Liver (tissue), 9 donors: ENCODE measurements around the gene RACGAP1. TPM values are rescaled to one million over a fixed set of nuclear protein-coding genes. Genes with fewer than 3 reads are reported as not detected.
A peak's percentile ranks its signal among the peaks of the same experiment; 100 is the strongest.

Experiments used
- DNase-seq: peaks from one replicate; pipeline ENCODE4 v3.0.0-alpha.2; 2017; ENCODE audit warnings: low spot score
- H3K27ac ChIP-seq, 2 donors: one replicate each; pipeline ENCODE4 v1.7.0; 2013; ENCODE audit warnings: inconsistent platforms in 2 of 2, low read length in 2 of 2, control low read depth in 1 of 2, low read depth in 1 of 2, mild to moderate bottlenecking in 1 of 2
- H3K27me3 ChIP-seq, 4 donors: one replicate each; pipeline versions ENCODE4 v1.6.1 to v1.7.0; 2013; ENCODE audit warnings: low read length in 3 of 4, inconsistent platforms in 1 of 4, mild to moderate bottlenecking in 1 of 4, moderate library complexity in 1 of 4; ENCODE audit not compliant: control insufficient read depth in 4 of 4, insufficient read depth in 4 of 4
- H3K36me3 ChIP-seq, 4 donors: one replicate each; pipeline versions ENCODE4 v1.6.1 to v1.7.0; 2013; ENCODE audit warnings: low read length in 3 of 4, mild to moderate bottlenecking in 3 of 4, low read depth in 1 of 4, moderate library complexity in 1 of 4; ENCODE audit not compliant: control insufficient read depth in 4 of 4, insufficient read depth in 3 of 4
- H3K4me1 ChIP-seq, 4 donors: one replicate each; pipeline versions ENCODE4 v1.6.1 to v1.7.0; 2013; ENCODE audit warnings: low read length in 3 of 4, mild to moderate bottlenecking in 3 of 4, moderate library complexity in 1 of 4; ENCODE audit not compliant: control insufficient read depth in 4 of 4, insufficient read depth in 4 of 4
- H3K4me3 ChIP-seq, 3 donors: one replicate each; pipeline versions ENCODE4 v1.6.1 to v1.7.0; 2013; ENCODE audit warnings: low read length in 3 of 3, control low read depth in 1 of 3, low read depth in 1 of 3, mild to moderate bottlenecking in 1 of 3
- H3K9ac ChIP-seq, 2 donors: one replicate each; pipeline ENCODE4 v1.7.0; 2013; ENCODE audit warnings: low read length in 2 of 2, mild to moderate bottlenecking in 2 of 2, moderate library complexity in 2 of 2, control low read depth in 1 of 2, low read depth in 1 of 2
- H3K9me3 ChIP-seq, 4 donors: one replicate each; pipeline versions ENCODE4 v1.6.1 to v1.7.0; 2013; ENCODE audit warnings: low read length in 3 of 4; ENCODE audit not compliant: control insufficient read depth in 4 of 4
- CTCF ChIP-seq: fragments of 150-350 bp; IDR thresholded peaks from 2 replicates; pipeline ENCODE4 v1.5.1; 2017; ENCODE audit warnings: improper control_type of control experiment, low read depth, low read length; ENCODE audit not compliant: missing input control
- EGR1 ChIP-seq, 2 donors: IDR thresholded peaks; 2 replicates each; pipeline ENCODE4 v1.6.1; 2016 to 2018; ENCODE audit warnings: antibody characterized with exemption in 2 of 2, low read depth in 2 of 2
- FOXA1 ChIP-seq: IDR thresholded peaks from 2 replicates; pipeline ENCODE4 v1.6.1; 2016; ENCODE audit warnings: antibody characterized with exemption
- FOXA2 ChIP-seq: IDR thresholded peaks from 2 replicates; pipeline ENCODE4 v1.6.1; 2016; ENCODE audit warnings: antibody characterized with exemption
- GABPA ChIP-seq, 2 donors: IDR thresholded peaks in 1 of 2; conservative IDR thresholded peaks in 1 of 2; 2 replicates each; pipeline ENCODE4 v1.6.1; 2016; ENCODE audit warnings: antibody characterized with exemption in 2 of 2, mild to moderate bottlenecking in 1 of 2, moderate library complexity in 1 of 2
- HNF4A ChIP-seq, 2 donors: conservative IDR thresholded peaks; 2 replicates each; pipeline ENCODE4 v1.6.1; 2016; ENCODE audit warnings: antibody characterized with exemption in 2 of 2, mild to moderate bottlenecking in 2 of 2
- HNF4G ChIP-seq: IDR thresholded peaks from 2 replicates; pipeline ENCODE4 v1.6.1; 2016; ENCODE audit warnings: antibody characterized with exemption
- JUND ChIP-seq, 2 donors: IDR thresholded peaks; 2 replicates each; pipeline ENCODE4 v1.6.1; 2016; ENCODE audit warnings: antibody characterized with exemption in 2 of 2
- NR2F2 ChIP-seq: IDR thresholded peaks from 2 replicates; pipeline ENCODE4 v1.6.1; 2016; ENCODE audit warnings: antibody characterized with exemption
- RAD21 ChIP-seq, 2 donors: IDR thresholded peaks; 2 replicates each; pipeline ENCODE4 v1.6.1; 2016; ENCODE audit warnings: antibody characterized with exemption in 2 of 2, mild to moderate bottlenecking in 2 of 2
- REST ChIP-seq: IDR thresholded peaks from 2 replicates; pipeline ENCODE4 v1.6.1; 2016; ENCODE audit warnings: antibody characterized with exemption, mild to moderate bottlenecking
- RXRA ChIP-seq, 2 donors: IDR thresholded peaks; 2 replicates each; pipeline ENCODE4 v1.6.1; 2017 to 2018; ENCODE audit warnings: antibody characterized with exemption in 2 of 2, mild to moderate bottlenecking in 1 of 2
- SP1 ChIP-seq: IDR thresholded peaks from 2 replicates; pipeline ENCODE4 v1.6.1; 2018; ENCODE audit warnings: antibody characterized with exemption, mild to moderate bottlenecking
- TAF1 ChIP-seq: conservative IDR thresholded peaks from 2 replicates; pipeline ENCODE4 v1.6.1; 2016; ENCODE audit warnings: antibody characterized with exemption, mild to moderate bottlenecking
- YY1 ChIP-seq: IDR thresholded peaks from 2 replicates; pipeline ENCODE4 v1.6.1; 2016; ENCODE audit warnings: antibody characterized with exemption, mild to moderate bottlenecking
- WGBS: extraction: QIAGEN DNeasy Blood & Tissue Kit; methylation state at CpG from one replicate; pipeline ENCODE4 v1.1.7; 2013; 5-methylcytosine and 5-hydroxymethylcytosine counted together
- polyA plus RNA-seq, 2 donors: library from polyadenylated mRNA; stranded (reverse) in 1 of 2; unstranded in 1 of 2; fragments of 200-250 nt in 1 of 2; fragments of >200 nt in 1 of 2; fragmentation: Nextera tagmentation in 1 of 2; extraction: Ambion mirVana in 1 of 2; gene quantifications; one replicate each; pipeline versions ENCODE4 v1.2.1 to v1.2.3, GENCODE V29; 2013 to 2015
- total RNA-seq, 2 donors: library from RNA; depleted of rRNA; stranded (reverse); fragments of >200 nt; gene quantifications; one replicate each; pipeline ENCODE4 v1.2.3, GENCODE V29; 2014
- TF ChIP-seq, protein P1 (sequence below): IDR thresholded peaks from 2 replicates; pipeline ENCODE4 v1.6.1; 2016; ENCODE audit warnings: antibody characterized with exemption
- TF ChIP-seq, protein P2 (sequence below): IDR thresholded peaks from 2 replicates; pipeline ENCODE4 v1.6.1; 2016; ENCODE audit warnings: antibody characterized with exemption
- donor health status: healthy.
- donor health status: healthy.
- donor health status: healthy.
- donor health status: healthy.
- donor health status: healthy.

Gene RACGAP1
- total and polyA plus RNA-seq, 4 donors = 1.0 to 38.3 (median 2.9) TPM

DNA sequence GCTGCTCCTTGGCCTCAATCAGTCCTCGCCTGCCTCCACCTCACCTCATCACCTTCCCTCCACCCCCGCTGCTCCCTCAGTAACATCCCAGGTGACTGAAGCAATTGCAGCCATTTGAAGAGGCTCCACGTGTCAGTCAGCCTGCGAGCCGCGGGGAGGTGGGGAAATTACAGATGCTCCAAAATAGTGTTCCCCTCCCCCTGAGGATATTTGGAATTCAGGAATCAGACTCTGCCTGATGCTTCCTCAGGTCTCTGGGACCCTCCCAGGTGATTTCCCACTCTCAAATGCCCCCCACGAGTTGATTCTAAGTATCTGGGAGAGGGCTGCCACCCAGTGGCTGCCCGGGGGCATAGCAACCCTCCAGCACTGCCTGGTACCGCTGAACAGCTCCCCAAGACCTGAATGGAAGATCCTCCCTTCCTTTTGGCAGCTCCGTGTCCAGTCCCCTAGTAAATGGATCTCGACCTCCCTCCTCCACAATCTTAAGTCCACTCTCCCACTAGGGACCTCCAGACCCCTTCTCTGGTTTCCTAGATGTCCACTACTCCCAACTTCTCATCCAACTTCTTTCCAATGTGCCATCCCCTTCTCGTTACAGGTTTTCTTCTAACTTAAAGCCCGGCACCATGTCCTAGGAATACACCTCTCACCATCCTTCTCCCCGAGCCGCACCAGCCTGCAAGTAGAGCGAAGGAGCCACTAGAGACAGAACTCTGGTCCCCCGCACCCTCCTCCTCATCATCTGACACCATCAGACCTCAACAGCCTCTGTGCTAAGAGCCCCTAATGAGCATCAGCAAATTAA lies 30.7 kb upstream of the RACGAP1 start:
- Histone ChIP-seq H3K4me1 (peaks cover 7 to 19% (median 10%) of the 10 kb centered on the region in 4 donors), H3K27me3 (peaks cover 0 to 2% (median 0%) of the 10 kb centered on the region in 4 donors), H3K27ac (no peak overlapping the region), H3K36me3 (no peaks in the 10 kb centered on the region), H3K9ac (no peak overlapping the region), H3K4me3 (no peak overlapping the region), H3K9me3 (no peaks in the 10 kb centered on the region)
- WGBS = 12% methylated on average over 17 of the region's 17 CpGs
- DNase-seq = peak; percentile 57
- TF ChIP-seq EGR1 (IDR thresholded peaks at IDR 0.05; ENCODE audit: low read depth in 2 of 2) = no peak
- no peak for TF ChIP-seq HNF4A (conservative IDR thresholded peaks at IDR 0.05)
- TF ChIP-seq HNF4G = no peak
- TF ChIP-seq CTCF = peak; percentile 91
- TF ChIP-seq REST = no peak
- TF ChIP-seq, protein P1, sequence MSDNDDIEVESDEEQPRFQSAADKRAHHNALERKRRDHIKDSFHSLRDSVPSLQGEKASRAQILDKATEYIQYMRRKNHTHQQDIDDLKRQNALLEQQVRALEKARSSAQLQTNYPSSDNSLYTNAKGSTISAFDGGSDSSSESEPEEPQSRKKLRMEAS = no peak
- TF ChIP-seq, protein P2, sequence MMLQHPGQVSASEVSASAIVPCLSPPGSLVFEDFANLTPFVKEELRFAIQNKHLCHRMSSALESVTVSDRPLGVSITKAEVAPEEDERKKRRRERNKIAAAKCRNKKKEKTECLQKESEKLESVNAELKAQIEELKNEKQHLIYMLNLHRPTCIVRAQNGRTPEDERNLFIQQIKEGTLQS = no peak
- peak; percentile 83 to 86 for TF ChIP-seq RAD21 (IDR thresholded peaks at IDR 0.05)
- no peak for TF ChIP-seq RXRA (IDR thresholded peaks at IDR 0.05)

GRCh38 chr12:50053583-50053982 lies 28.3 kb upstream of the RACGAP1 start:
- Histone ChIP-seq H3K36me3 (no peaks in the 10 kb centered on the region), H3K27me3 (peaks cover 0 to 2% (median 0%) of the 10 kb centered on the region in 4 donors), H3K27ac (no peak overlapping the region), H3K9ac (no peak overlapping the region), H3K4me3 (no peak overlapping the region), H3K4me1 (peaks cover 7 to 21% (median 12%) of the 10 kb centered on the region in 4 donors), H3K9me3 (no peaks in the 10 kb centered on the region)
- no peak for DNase-seq
- WGBS = 86% methylated on average over 1 of the region's 1 CpG
- no peak for TF ChIP-seq FOXA1
- TF ChIP-seq HNF4G = no peak
- TF ChIP-seq, protein P1 = no peak
- no peak for TF ChIP-seq JUND (IDR thresholded peaks at IDR 0.05)
- TF ChIP-seq, protein P2 = no peak
- no peak for TF ChIP-seq CTCF
- no peak for TF ChIP-seq EGR1 (IDR thresholded peaks at IDR 0.05; ENCODE audit: low read depth in 2 of 2)
- no peak for TF ChIP-seq TAF1
- TF ChIP-seq REST = no peak
- TF ChIP-seq GABPA (IDR thresholded peaks at IDR 0.05 in 1 of 2, conservative IDR thresholded peaks at IDR 0.05 in 1 of 2) = no peak
- no peak for TF ChIP-seq RAD21 (IDR thresholded peaks at IDR 0.05)
- no peak for TF ChIP-seq NR2F2
- TF ChIP-seq SP1 = no peak
- TF ChIP-seq RXRA (IDR thresholded peaks at IDR 0.05) = no peak
- no peak for TF ChIP-seq YY1
- no peak for TF ChIP-seq FOXA2
- no peak for TF ChIP-seq HNF4A (conservative IDR thresholded peaks at IDR 0.05)
